ENCODE data around the gene SNX6.

SNX6 gene

DNA sequence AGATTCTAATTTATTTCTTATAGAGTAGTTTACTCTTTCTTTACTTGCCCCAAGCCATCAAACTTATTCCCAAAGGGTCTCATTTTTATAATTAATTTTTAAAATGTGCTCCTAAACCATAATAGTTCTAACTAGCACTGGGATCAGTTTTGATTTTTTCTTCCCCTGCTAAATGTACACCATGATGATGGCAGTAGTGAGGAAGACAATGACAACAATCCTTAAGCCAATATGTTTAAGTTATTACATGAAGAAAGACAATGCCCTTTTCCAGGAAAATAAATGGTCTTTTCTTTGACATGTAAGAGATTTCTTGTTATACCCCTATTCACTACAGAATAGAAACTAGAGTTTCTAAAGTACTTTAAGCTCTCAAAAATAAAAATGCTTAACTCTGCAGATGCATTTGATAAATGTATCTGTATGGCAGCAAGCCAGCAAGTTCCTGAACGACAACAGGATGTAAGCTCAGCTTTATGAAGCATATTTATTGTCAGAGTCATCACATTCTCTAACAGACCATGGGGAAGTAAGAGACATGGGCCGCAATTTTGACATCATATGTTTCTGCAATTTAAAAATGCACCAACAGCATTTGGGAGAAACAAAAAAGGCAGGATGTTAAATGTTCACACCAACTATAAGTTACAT is 36.0 kb upstream of the SNX6 start:
- no peak for TF ChIP-seq PATZ1 (CRISPR knock-in tag; IDR thresholded peaks at IDR 0.05; ENCODE audit: borderline replicate concordance)
- TF ChIP-seq, protein P1, sequence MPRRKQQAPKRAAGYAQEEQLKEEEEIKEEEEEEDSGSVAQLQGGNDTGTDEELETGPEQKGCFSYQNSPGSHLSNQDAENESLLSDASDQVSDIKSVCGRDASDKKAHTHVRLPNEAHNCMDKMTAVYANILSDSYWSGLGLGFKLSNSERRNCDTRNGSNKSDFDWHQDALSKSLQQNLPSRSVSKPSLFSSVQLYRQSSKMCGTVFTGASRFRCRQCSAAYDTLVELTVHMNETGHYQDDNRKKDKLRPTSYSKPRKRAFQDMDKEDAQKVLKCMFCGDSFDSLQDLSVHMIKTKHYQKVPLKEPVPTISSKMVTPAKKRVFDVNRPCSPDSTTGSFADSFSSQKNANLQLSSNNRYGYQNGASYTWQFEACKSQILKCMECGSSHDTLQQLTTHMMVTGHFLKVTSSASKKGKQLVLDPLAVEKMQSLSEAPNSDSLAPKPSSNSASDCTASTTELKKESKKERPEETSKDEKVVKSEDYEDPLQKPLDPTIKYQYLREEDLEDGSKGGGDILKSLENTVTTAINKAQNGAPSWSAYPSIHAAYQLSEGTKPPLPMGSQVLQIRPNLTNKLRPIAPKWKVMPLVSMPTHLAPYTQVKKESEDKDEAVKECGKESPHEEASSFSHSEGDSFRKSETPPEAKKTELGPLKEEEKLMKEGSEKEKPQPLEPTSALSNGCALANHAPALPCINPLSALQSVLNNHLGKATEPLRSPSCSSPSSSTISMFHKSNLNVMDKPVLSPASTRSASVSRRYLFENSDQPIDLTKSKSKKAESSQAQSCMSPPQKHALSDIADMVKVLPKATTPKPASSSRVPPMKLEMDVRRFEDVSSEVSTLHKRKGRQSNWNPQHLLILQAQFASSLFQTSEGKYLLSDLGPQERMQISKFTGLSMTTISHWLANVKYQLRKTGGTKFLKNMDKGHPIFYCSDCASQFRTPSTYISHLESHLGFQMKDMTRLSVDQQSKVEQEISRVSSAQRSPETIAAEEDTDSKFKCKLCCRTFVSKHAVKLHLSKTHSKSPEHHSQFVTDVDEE (CRISPR knock-in tag; IDR thresholded peaks at IDR 0.05): no peak
- TF ChIP-seq TOX (CRISPR knock-in tag; IDR thresholded peaks at IDR 0.05; ENCODE audit: borderline replicate concordance): no peak; the same call in 1 of the 2 replicates
- TF ChIP-seq CSRNP3 (CRISPR knock-in tag; IDR thresholded peaks at IDR 0.05): no peak
- no peak for TF ChIP-seq ZFP3 (CRISPR knock-in tag; IDR thresholded peaks at IDR 0.05)
- no peak for TF ChIP-seq CSDC2 (CRISPR knock-in tag; IDR thresholded peaks at IDR 0.05)
- TF ChIP-seq PPARA (CRISPR knock-in tag; IDR thresholded peaks at IDR 0.05; ENCODE audit: borderline replicate concordance): no peak
- no peak for TF ChIP-seq RARB (CRISPR knock-in tag; IDR thresholded peaks at IDR 0.05)
- no peak for TF ChIP-seq BACH2 (CRISPR knock-in tag; IDR thresholded peaks at IDR 0.05; ENCODE audit: borderline replicate concordance)
- no peak for TF ChIP-seq SNAI2 (CRISPR knock-in tag; IDR thresholded peaks at IDR 0.05)
- peak; percentile 96 for ATAC-seq

- no peak for ATAC-seq
Observed at GRCh38 chr14:34662561-34663088, 32.7 kb upstream of the SNX6 start.

GRCh38 chr14:34660796-34661195 is 30.8 kb upstream of the SNX6 start:
- no peak for TF ChIP-seq RARB (CRISPR knock-in tag; IDR thresholded peaks at IDR 0.05)
- TF ChIP-seq BACH2 (CRISPR knock-in tag; IDR thresholded peaks at IDR 0.05; ENCODE audit: borderline replicate concordance): no peak
- no peak for TF ChIP-seq ARNTL (CRISPR knock-in tag; IDR thresholded peaks at IDR 0.05; ENCODE audit: borderline replicate concordance, low read depth)
- no peak for TF ChIP-seq ZNF70 (CRISPR knock-in tag; IDR thresholded peaks at IDR 0.05)
- TF ChIP-seq ESRRG (CRISPR knock-in tag; IDR thresholded peaks at IDR 0.05): no peak
- TF ChIP-seq CSRNP3 (CRISPR knock-in tag; IDR thresholded peaks at IDR 0.05): no peak
- no peak for TF ChIP-seq TOX (CRISPR knock-in tag; IDR thresholded peaks at IDR 0.05; ENCODE audit: borderline replicate concordance)
- no peak for TF ChIP-seq PATZ1 (CRISPR knock-in tag; IDR thresholded peaks at IDR 0.05; ENCODE audit: borderline replicate concordance)
- no peak for TF ChIP-seq ISL1 (CRISPR knock-in tag; IDR thresholded peaks at IDR 0.05)
- TF ChIP-seq ZFP3 (CRISPR knock-in tag; IDR thresholded peaks at IDR 0.05): no peak
- TF ChIP-seq CREB5 (CRISPR knock-in tag; IDR thresholded peaks at IDR 0.05; ENCODE audit: low read depth): no peak
- TF ChIP-seq ZNF8 (CRISPR knock-in tag; IDR thresholded peaks at IDR 0.05): no peak
- TF ChIP-seq OSR1 (CRISPR knock-in tag; IDR thresholded peaks at IDR 0.05): no peak
- ATAC-seq: no peak

More at GRCh38 chr14:34662561-34663088, 32.7 kb upstream of the SNX6 start:
- no peak for TF ChIP-seq TOX (CRISPR knock-in tag; IDR thresholded peaks at IDR 0.05; ENCODE audit: borderline replicate concordance)
- no peak for TF ChIP-seq OSR1 (CRISPR knock-in tag; IDR thresholded peaks at IDR 0.05)
- TF ChIP-seq ZC3H10 (CRISPR knock-in tag; IDR thresholded peaks at IDR 0.05): no peak
- no peak for TF ChIP-seq PATZ1 (CRISPR knock-in tag; IDR thresholded peaks at IDR 0.05; ENCODE audit: borderline replicate concordance)
- TF ChIP-seq ESRRG (CRISPR knock-in tag; IDR thresholded peaks at IDR 0.05): no peak
- TF ChIP-seq BACH2 (CRISPR knock-in tag; IDR thresholded peaks at IDR 0.05; ENCODE audit: borderline replicate concordance): no peak
- TF ChIP-seq ZFP30 (CRISPR knock-in tag; IDR thresholded peaks at IDR 0.05): no peak
- TF ChIP-seq TCF4 (CRISPR knock-in tag; IDR thresholded peaks at IDR 0.05; ENCODE audit: borderline replicate concordance): no peak

Measured in SK-N-SH treated with all-trans-retinoic acid at 6 μM for 48 hours (cell line).